Spinal cord (tissue), 10 donors: ENCODE results near the gene NANOS3. TPM values are rescaled to one million over a fixed set of nuclear protein-coding genes. Genes with fewer than 3 reads are reported as not detected.
"Not testable (repeated sequence)": the region's sequence is repeated elsewhere in the genome, so short reads cannot be mapped to it uniquely, and the experiment has no call there.

Source experiments
- DNase-seq, 6 donors: peaks; one replicate each; pipeline versions ENCODE4 v3.0.0 to v3.0.0-alpha.2; 2013 to 2015; ENCODE audit warnings: low spot score in 6 of 6, low read depth in 4 of 6
- H3K27ac ChIP-seq: one replicate; pipeline ENCODE4 v1.5.1; 2013; ENCODE audit warnings: low read depth, low read length, control low read depth
- H3K27me3 ChIP-seq: one replicate; pipeline ENCODE4 v1.6.1; 2013; ENCODE audit warnings: low read length; ENCODE audit not compliant: control insufficient read depth, insufficient read depth
- H3K36me3 ChIP-seq: one replicate; pipeline ENCODE4 v1.6.1; 2013; ENCODE audit warnings: low read length; ENCODE audit not compliant: control insufficient read depth, insufficient read depth
- H3K4me1 ChIP-seq: one replicate; pipeline ENCODE4 v1.6.1; 2013; ENCODE audit warnings: low read length; ENCODE audit not compliant: control insufficient read depth, insufficient read depth
- H3K4me3 ChIP-seq: one replicate; pipeline ENCODE4 v1.5.1; 2013; ENCODE audit warnings: low read depth, low read length, control low read depth
- H3K9me3 ChIP-seq: one replicate; pipeline ENCODE4 v1.6.1; 2013; ENCODE audit warnings: low read length; ENCODE audit not compliant: control insufficient read depth, insufficient read depth
- WGBS: methylation state at CpG from one replicate; pipeline ENCODE4 v1.1.5; 2013; ENCODE audit warnings: missing lambda C conversion rate; ENCODE audit not compliant: insufficient coverage; 5-methylcytosine and 5-hydroxymethylcytosine counted together
- polyA plus RNA-seq, 2 donors: library from polyadenylated mRNA; unstranded; fragments of 120-200 nt; gene quantifications; one replicate each; pipeline ENCODE4 v1.2.1, GENCODE V29; 2013; ENCODE audit not compliant: insufficient read length in 2 of 2
- total RNA-seq, 2 donors: library from RNA; depleted of rRNA in 1 of 2; stranded (reverse); fragments of 120-200 nt in 1 of 2; fragments of >200 nt in 1 of 2; gene quantifications; one replicate each; pipeline versions ENCODE4 v1.2.3 to v1.2.4, GENCODE V29; 2013 to 2014
- donor health status: healthy.

NANOS3 gene
- total and polyA plus RNA-seq, 4 donors = 11.2 to 24.6 (median 23.1) TPM; not detected in 1

DNA sequence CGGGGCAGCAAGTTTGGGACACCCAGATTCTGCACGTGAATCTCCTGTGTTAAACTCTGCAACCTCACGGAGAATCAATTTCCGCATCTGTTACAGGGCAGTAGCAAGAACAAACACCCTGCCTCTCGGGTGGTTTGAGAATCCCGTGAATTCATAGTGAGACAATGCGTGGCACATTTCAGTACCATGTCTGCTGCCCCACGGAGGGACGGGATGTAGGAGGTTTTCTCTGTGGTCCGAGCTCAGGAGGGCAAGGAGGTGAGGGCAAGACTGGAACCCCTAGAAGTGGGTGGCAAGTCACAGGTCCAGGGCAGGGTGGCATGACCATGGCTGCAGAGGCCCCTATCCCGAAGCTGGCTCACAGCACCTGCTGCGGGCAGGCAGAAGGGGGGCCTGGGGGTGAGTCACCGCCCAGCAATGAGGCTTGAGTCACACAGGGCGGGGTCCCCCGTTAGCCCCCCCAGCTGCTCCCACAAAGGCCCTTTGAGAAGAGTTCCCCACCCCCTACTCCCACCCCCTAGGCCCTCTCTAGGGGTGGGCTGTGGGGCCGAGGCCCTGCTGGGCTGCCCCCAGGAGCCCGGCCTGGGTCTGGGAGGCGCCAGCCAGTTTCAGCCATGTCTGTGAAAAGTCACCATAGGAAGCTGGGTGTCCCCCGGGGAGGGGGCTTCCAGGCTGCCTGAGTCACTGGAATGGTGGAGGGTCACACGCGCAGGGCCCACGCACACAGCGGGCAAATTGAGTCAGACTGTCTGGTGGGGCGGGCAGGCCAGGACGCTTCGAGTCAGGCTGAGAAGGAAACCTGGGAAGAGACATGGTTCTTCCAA, 25.8 kb upstream of the NANOS3 start:
- H3K9me3 ChIP-seq = no peaks in the 10 kb centered on the region
- H3K27ac ChIP-seq = peak overlapping the region; percentile 94
- WGBS = 62% methylated on average over 21 of the region's 26 CpGs
- peak overlapping the region; percentile 24 for H3K4me3 ChIP-seq
- peak in 2 of 6 donors; percentile 18 to 71 for DNase-seq
- peaks cover 49% of the 10 kb centered on the region for H3K4me1 ChIP-seq
- H3K36me3 ChIP-seq = no peaks in the 10 kb centered on the region
- no peaks in the 10 kb centered on the region for H3K27me3 ChIP-seq

DNA sequence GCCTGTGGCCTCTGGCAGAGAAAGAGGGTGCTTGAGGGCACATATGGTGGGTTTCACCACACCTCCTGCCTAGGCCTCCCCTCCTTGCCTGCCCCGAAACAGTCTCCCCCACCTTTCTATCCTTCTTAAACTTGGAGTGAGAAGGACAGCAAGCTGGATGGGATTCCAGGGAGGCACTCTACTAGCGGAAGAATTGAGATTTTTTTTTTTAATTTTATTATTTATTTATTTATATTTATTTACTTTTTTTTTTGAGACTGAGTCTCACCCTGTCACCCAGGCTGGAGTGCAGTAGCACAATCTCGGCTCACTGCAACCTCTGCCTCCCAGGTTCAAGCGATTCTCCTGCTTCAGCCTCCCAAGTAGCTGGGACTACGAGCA, 25.2 kb upstream of the NANOS3 start:
- WGBS = 100% methylated on average over 2 of the region's 5 CpGs
- H3K9me3 ChIP-seq, H3K36me3 ChIP-seq, H3K27me3 ChIP-seq, H3K4me3 ChIP-seq, DNase-seq: not testable (repeated sequence)
- Histone ChIP-seq H3K4me1 (peaks cover 42% of the 10 kb centered on the region), H3K27ac (peak overlapping the region; percentile 94)

DNA sequence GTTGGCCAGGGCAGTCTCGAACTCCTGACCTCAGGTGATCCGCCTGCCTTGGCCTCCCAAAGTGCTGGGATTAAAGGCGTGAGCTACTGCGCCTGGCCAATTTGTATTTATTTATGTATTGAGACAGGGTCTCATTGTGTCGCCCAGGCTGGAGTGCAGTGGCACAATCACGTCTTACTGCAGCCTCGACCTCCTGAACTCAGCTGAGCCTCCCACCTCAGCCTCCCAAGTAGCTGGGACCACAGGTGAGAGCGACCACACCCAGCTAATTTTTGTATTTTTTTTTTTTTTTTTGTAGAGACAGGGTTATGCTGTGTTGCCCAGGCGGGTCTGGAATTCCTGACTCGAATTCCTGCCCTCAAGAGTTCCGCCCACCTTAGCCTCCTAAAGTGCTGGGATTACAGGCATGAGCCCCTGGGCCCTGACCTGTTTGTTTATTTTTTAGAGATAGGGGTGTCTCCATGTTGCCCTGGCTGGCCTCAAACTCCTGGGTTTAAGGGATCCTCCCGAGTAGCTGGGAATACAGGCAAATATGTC, 24.7 kb upstream of the NANOS3 start:
- not testable (repeated sequence) for H3K4me3 ChIP-seq, H3K36me3 ChIP-seq, DNase-seq, H3K27me3 ChIP-seq, H3K9me3 ChIP-seq, H3K27ac ChIP-seq
- WGBS = 73% methylated on average over 7 of the region's 12 CpGs
- peaks cover 37% of the 10 kb centered on the region for H3K4me1 ChIP-seq

DNA sequence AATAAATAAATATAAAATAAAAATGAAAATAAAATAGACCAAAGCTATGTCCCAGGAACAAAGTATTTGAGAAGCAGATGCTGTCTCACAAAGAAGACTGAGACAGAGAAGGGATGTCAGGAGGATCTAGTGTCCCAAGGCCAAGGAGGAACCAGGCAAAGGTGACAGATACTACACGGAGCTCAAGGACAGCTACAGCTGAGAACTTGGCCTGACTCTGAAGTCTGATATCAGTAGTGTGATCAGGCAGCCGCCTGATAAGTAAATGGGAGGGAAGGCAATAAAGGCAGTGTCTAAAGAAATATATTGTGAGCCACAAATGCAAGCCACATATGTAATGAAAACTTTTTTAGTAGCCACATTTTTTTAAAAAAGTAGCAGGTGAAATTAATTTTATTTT, 20.4 kb upstream of the NANOS3 start:
- no peaks in the 10 kb centered on the region for H3K36me3 ChIP-seq
- H3K27me3 ChIP-seq = no peaks in the 10 kb centered on the region
- no peak overlapping the region for H3K27ac ChIP-seq
- no peak overlapping the region for H3K4me3 ChIP-seq
- DNase-seq = no peak
- no peaks in the 10 kb centered on the region for H3K9me3 ChIP-seq
- 67% methylated on average over 1 of the region's 2 CpGs for WGBS
- H3K4me1 ChIP-seq = peaks cover 8% of the 10 kb centered on the region

DNA sequence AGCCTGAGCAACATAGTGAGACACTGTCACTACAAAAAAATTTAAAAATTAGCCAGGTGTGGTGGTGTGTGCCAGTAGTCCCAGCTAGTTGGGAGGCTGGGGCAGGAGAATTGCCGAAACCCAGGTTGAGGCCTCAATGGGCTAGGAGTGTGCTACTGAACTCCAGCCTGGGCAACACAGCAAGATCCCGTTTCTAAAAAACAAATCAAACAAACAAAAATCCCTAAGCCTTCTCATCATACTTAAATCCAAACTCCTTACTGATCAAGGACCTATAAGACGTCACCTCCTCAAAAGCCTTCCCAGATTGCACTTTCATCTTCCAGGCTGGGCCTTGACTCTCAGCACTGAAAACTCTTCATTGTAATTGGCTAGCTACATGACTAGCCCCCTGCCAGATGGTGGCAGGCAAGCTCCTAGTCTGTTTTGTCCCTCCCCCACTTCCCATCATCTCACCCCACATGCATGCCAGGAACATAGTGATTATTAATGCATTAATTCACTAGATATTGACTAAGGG, 17.5 kb upstream of the NANOS3 start:
- DNase-seq = no peak
- peaks cover 25% of the 10 kb centered on the region for H3K4me1 ChIP-seq
- no peaks in the 10 kb centered on the region for H3K9me3 ChIP-seq
- H3K27me3 ChIP-seq = no peaks in the 10 kb centered on the region
- WGBS = 95% methylated on average over 3 of the region's 3 CpGs
- no peaks in the 10 kb centered on the region for H3K36me3 ChIP-seq
- no peak overlapping the region for H3K27ac ChIP-seq
- H3K4me3 ChIP-seq = no peak overlapping the region

DNA sequence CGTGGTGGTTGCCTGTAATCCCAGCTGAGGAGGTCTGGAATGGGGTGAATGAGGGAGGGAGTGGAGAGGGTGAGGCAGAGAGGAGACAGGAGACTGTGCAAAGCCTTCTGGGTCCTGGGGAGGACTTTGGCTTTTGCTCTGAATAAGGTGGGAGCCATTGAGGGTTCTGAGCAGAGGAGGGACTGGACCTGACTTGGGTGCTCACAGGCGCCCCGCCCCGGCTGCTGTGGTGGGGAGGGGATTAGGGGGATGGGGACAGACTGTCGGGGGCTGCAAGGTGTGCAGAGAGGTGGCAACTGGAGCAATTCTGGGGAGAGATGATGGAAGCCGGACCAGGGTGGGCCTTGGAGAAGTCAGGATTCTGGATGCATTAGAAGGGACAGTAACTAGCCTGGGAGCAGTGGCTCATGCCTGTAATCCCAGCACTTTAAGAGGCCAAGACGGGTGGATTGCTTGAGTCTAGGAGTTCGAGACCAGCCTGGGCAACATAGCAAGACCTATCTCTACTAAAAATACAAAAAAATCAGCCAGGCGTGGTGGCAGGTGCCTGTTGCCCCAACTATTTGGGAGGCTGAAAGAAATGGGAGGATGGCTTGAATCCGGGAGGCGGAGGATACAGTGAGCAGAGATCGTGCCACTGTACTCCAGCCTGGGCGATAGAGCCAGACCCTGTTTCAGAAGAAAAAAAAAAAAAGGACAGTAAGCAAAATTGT, 16.1 kb upstream of the NANOS3 start:
- no peak for DNase-seq
- no peaks in the 10 kb centered on the region for H3K36me3 ChIP-seq
- 89% methylated on average over 11 of the region's 13 CpGs for WGBS
- H3K4me3 ChIP-seq = no peak overlapping the region
- peaks cover 29% of the 10 kb centered on the region for H3K4me1 ChIP-seq
- no peak overlapping the region for H3K27ac ChIP-seq
- no peaks in the 10 kb centered on the region for H3K27me3 ChIP-seq
- no peaks in the 10 kb centered on the region for H3K9me3 ChIP-seq

DNA sequence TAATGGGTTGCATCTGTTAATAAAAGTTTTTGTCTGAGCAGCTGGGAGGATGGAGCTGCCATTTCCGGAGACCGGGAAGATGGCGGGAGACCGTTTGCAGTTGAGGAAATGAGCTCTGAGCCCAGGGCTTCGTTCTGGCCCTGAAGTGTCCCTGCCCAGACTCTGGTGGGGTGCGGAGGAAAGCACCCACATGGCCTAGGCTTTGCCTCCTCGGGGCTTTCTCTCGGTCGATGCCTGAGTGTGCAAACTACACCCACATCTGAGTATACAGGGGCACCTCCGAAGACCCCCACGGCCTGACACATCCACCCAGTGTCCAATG, 15.6 kb upstream of the NANOS3 start:
- Histone ChIP-seq H3K27me3 (no peaks in the 10 kb centered on the region), H3K36me3 (no peaks in the 10 kb centered on the region), H3K4me1 (peaks cover 34% of the 10 kb centered on the region), H3K4me3 (no peak overlapping the region), H3K9me3 (no peaks in the 10 kb centered on the region), H3K27ac (peak overlapping the region; percentile 74)
- no peak for DNase-seq
- WGBS = 73% methylated on average over 11 of the region's 11 CpGs

DNA sequence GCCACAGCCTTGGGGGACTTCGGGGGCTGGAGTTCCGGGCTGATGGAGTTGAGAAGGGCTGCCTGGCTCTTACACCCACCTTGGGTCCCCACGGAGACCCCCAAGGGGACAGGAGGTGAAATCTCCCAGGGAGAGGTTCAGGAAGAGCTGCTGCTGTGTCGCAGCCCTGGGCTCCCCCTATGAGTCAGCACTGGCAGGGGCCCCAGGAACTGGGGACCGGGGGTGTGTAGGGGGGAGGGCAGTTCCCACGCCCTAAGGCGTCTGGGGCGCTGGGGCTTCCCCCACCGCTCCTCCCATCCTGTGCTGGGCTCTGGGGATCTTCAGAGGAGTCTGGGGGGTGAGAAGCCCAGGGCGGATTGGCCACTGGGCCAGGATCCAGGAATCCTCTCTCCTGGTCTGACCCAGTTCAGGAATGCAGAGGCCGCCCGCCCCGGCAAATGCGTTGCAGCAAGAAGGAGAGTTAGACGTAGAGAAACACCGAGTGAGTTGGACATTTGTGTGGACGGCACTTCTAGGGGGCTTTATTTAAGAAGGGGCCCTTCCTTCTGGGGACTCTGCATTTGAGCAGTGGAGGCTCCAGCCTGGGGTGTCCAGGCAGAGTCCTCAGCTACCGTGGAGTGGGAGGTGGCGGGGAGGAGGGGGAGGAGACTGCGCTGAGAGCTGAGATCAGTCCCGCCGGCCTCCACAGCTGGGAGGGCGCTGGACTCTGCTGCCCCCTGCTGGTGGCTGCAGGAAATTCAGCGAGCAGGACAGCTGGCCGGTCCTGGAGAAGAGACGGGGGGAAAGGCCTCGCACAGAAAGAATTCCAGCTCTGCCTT, 15.0 kb upstream of the NANOS3 start:
- Histone ChIP-seq H3K27me3 (no peaks in the 10 kb centered on the region), H3K4me1 (peaks cover 37% of the 10 kb centered on the region), H3K9me3 (no peaks in the 10 kb centered on the region), H3K27ac (peak overlapping the region; percentile 74), H3K4me3 (peak overlapping the region; percentile 38), H3K36me3 (no peaks in the 10 kb centered on the region)
- 6% methylated on average over 26 of the region's 27 CpGs for WGBS
- DNase-seq = peak in 3 of 6 donors; percentile 87 to 95 (median 94)

DNA sequence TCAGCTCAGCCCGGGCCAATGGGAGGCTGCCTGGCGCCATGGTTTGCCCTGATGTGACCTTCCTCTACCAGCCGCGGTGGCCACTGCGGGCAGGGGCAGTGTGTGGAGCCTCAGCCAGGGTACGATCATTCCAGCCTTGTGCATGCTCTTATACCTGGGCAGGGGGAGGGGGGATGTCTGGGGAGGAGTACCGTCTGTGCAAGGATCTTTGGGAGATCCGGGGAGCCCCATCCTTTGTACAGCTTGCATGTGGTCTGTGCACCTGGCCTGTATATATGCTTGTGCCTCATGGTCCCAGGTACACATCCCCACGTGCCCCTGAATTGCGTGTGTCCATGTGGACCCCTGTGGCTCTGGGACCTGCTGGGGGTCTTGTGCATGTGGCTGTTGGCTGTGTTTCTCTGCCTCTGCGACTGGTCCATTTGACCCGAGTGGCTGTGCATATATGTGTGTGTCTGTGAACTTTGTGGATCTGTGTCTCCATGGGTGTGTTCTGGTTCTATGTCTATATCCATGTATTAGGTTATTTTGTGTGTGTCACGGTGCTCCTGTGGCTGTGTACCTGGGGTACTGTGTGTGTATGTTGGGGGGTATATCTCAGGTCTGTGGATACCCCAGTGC, 12.8 kb upstream of the NANOS3 start:
- no peak for DNase-seq
- Histone ChIP-seq H3K4me3 (peak overlapping the region; percentile 24), H3K9me3 (no peaks in the 10 kb centered on the region), H3K27me3 (no peaks in the 10 kb centered on the region), H3K27ac (no peak overlapping the region), H3K4me1 (peaks cover 44% of the 10 kb centered on the region), H3K36me3 (peaks cover 7% of the 10 kb centered on the region)
- WGBS = 21% methylated on average over 13 of the region's 13 CpGs
